Middle frontal gyrus (tissue), 1 donor: Measurements from ENCODE around the gene RBM22.
"Not testable (repeated sequence)": the region's sequence is repeated elsewhere in the genome, so short reads cannot be mapped to it uniquely, and the experiment has no call there.

Source experiments
- DNase-seq: peaks from one replicate; pipeline ENCODE4 v3.0.0-alpha.2; 2015; ENCODE audit warnings: low spot score; ENCODE audit errors: extremely low spot score

RBM22 gene

DNA sequence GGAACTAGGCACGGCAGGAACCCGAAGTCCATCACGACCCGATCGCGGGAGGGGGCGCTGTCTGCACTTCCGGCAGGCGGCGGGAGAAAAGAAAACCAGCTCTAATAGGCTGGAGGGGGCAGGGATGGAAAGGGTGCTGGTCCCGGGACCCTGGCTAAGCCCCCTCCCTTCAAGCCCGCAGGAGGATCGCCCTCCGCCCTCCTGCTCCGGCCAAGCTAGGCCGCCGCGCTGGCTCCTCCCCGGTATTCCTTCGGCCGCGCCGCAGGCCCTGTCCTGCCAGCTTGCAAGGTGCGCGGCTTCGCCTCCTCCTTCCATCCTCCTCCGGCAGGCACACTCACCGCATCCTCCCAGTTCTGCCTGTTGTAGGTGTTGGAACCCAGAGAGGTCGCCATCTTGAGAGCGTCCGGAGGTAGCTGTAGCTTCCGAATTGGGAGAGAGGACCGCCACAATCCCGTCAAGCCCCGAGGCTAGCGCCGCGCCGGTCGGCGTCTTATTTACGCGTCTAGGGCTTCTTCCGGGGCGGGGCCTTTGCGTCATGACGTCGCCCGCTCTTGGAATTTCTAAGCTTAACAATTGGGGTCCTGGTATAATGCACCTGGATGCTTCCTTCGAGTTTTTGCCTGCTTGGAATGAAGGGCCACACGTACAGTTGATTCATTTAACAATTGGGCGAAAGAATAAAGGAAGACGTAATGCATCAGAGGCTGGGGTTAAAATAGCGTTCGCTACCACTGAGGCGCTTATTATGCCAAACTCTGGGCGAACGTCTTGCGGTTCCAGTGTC, at the start of gene RBM22:
TSS of gene RBM22 (minus strand) at position 469 of the 784 bp plus-strand sequence. CDS start at position 392, 77 bp downstream.
- DNase-seq = peak; percentile 77

DNA sequence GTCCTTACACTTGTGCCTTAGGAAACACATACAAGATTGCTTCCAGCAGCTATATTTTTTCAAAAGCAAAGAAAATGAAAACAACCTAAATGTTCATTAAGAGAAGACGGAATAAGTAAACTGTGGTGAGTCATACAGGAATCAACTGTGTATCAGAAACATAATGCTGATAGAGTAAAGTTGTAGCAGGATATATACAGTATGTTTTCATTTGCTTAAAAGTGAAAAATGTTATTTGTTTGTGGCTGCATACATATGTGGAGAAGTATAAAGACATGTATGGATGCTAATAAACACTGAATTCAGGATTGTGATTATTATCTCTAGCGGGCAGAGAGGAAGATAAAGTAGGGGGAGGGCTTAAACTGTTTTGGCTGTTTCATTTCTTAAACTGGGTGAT, 49.6 kb upstream of the RBM22 start:
- DNase-seq = no peak

DNA sequence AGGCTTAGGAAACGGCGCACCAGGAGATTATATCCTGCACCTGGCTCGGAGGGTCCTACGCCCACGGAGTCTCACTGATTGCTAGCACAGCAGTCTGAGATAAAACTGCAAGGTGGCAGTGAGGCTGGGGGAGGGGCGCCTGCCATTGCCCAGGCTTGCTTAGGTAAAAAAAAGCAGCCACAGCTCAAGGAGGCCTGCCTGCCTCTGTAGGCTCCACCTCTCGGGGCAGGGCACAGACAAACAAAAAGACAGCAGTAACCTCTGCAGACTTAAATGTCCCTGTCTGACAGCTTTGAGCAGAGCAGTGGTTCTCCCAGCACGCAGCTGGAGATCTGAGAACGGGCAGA, 42.3 kb upstream of the RBM22 start:
- DNase-seq = not testable (repeated sequence)

DNA sequence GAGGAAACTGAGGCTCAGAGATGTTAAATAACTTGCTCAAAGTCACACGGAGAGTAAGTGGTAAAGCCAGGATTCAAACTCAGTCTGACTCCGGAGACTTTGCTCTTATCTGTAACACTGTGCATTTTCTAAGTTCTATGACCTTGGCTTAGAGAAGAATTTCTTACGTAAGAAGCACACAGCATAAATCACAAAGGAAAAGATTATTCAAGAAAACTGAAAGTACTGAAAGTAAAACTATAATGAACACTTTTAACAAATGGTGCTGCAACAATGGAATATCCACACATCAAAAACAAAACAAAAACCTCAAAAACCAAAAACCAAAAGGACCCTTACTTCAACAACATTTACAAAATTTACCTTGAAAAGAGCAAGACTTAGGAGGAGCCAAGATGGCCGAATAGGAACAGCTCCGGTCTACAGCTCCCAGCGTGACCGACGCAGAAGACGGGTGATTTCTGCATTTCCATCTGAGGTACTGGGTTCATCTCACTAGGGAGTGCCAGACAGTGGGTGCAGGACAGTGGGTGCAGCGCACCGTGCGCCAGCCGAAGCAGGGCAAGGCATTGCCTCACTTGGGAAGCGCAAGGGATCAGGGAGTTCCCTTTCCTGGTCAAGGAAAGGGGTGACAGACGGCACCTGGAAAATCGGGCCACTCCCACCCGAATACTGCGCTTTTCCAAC, 41.7 kb upstream of the RBM22 start:
- not testable (repeated sequence) for DNase-seq

DNA sequence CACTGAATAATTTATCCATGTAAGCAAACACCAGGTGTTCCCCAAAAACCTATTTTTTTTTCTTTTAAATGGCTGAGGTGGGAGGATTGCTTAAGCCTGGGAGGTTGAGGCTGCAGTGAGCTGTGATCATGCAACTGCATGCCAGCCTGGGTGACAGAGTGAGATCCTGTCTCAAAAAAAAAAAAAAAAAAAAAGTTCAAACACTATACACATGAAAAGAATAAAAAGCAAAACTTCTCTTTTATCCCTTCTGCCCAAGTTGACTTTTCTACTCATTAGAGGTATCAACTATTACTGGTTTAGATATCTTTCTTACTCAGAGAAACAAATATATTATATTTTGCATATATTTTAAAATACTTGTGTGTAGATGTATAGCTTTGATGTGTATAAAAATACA, 40.1 kb upstream of the RBM22 start:
- no peak for DNase-seq

DNA sequence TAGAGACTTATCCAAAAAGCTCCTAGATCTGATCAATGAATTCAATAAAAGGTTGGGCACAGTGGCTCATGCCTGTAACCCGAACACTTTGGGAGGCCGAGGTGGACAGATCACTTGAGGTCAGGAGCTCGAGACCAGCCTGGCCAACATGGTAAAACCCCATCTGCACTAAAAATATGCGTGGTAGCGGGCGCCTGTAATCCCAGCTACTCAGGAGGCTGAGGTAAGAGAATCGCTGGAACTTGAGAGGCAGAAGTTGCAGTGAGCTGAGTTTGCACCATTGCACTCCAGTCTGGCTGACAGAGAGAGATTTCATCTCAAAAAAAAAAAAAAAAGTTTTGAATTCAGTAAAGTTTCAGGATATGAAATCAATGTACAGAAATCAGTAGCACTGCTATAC, 38.0 kb upstream of the RBM22 start:
- DNase-seq = no peak

DNA sequence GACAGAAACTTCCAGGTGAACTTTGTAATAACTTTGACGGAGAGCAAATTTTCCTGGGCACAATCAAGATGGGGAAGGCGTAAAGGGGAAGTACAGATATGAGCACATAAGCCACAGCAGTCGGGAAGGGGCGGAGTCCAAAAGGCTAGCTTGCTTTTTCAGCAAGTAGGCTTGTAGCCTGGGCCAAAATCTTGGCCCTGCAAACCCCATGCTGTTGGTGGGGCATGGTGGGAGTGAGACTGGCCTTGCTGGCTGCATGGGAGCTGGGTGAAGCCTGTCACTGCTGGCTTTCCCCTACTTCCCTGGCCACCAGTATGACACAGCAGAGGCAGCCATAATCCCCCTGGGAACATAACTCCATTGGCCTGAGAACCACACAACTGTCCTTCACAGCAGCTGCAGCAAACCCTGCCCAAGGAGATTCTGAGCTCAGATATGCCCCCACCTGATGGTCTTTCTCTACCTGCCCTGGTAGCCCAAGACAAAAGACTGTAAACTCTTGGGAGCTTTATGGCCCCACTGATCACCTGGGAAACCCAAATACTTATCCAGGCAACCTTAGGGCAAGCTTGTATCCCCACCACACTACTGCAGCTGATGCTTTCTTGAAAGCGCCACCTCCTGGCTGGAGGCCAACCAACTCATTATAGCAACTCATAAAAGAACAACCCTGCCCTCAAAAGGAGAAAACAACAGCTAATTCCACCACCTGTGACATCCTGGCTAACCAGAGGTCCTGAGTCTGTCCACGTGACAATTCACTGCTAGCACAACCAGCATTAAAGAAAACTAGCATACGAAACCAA, 33.9 kb upstream of the RBM22 start:
- no peak for DNase-seq

DNA sequence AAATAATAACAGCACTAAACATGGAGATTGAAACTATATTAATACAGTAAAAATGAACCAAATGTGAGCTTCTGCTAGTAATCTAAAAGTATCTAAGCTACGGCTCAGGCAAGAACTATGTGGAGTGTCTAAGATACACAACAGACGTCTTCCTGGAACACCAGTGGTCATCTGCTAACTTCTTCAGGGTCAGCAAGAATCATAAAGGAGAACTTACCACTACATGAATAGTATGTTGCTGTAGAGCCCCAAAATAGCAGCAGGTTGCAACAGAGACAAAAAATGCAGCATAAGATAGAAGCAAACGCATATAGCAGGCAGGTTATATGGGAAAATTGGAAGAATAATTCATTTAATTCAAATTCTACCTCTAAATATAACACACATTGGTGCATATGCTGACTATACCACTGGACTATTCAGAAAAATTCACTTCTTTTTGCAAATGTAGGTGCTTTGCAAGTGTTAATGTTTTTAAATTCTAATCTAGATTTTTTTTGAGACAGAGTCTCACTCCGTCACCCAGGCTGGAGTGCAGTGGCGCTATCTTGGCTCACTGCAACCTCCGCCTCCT, 30.9 kb upstream of the RBM22 start:
- no peak for DNase-seq

DNA sequence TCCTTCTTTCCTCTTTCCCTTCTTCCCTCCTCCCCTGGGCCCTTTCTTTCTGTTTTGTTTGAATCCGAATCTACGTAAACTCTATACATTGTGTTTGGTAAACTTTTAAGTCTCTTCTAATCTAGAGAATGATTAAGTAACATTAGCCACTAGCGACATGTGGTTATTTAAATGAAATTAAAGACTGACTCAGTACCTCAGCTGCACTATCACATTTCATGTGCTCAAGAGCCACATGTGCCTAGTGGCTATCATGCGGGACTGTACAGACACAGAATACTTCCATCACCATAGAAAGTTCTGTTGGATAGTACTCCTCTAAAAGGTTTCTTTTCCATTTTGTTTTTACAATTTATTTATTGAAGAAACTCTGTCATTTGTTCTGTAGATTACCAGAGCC, 29.0 kb upstream of the RBM22 start:
- no peak for DNase-seq

DNA sequence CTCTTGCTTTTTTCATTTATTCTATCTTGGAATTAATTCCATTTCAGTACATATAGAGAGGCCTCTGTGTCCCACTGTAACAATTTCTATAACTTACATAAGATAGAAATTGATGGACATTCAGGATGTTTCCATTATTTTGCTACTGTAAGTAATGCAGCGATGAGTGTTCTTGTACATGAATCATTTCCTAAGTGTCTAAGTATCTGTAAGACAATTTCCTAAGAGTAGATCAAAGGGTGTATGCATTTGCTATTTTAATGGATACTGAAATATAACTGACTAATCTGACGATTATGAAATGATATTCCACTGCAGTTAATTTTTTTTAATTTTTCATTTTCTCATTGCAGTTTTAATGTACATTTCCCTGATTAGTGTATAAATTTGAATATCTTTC, 23.0 kb upstream of the RBM22 start:
- DNase-seq = no peak

DNA sequence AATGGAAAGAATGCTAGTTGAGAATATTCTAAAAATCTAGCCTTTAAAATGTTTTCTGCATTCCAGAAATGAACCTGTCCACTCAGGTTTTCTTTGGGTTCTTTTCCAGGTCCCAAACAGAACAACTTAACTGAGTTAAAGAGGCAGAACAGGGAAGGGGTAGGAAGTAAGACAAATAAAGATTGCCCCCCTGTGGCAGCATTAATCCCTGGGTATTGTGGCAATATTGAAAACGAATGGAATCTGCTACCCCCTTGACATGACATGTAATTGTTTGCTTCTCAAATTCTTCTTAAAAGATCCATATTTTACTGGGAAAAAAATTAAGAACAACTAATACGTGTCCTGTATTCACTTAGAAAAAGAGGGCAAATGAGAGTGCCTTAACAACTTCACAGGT, 9.3 kb upstream of the RBM22 start:
- no peak for DNase-seq

DNA sequence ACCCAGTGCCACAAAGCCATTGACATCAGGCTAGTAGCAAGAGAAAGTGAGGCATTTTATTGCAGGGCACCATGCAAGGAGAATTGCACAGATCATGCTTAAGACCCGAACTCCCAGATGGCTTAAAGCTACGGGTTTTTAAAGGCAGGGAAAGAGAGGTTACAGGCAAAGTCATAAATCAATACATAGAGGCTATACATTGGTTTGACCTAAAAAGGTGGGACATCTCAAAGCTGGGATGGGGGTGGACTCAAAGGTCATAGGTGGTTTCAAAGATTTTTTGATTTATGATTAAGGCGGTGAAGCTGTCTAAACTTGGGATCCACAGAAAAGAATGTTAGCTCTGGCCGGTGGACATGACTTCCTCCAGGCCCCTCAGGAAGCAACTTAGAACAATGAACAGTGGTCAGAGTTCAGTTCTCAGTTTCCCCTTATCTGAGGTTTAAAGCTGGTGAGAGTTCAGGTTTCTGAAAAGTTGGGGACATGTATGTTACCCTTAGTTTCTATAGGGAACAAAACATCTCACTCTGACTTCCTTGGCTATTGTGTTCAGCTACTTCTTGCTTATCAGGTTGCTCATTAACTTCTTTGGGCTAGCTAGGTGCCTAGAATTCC, 6.0 kb upstream of the RBM22 start:
- DNase-seq = no peak

DNA sequence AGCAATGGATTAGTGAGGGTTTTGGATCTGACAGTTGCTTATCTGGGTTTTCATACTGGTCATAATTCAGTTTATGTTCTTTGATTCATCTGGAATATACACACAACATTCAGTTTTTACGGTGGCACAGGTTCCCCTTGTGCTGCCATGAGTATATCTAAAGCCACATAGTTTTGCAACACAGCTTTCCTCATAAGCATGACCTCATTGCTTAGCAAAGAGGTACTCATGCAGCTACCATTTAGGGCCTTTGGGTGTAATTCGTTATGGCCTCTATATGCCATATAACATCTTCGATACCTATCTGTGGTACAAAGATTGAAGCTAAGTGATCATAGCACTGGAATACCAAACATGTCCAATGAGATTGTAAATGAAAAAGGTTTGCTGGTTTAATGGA, 2.9 kb upstream of the RBM22 start:
- no peak for DNase-seq

DNA sequence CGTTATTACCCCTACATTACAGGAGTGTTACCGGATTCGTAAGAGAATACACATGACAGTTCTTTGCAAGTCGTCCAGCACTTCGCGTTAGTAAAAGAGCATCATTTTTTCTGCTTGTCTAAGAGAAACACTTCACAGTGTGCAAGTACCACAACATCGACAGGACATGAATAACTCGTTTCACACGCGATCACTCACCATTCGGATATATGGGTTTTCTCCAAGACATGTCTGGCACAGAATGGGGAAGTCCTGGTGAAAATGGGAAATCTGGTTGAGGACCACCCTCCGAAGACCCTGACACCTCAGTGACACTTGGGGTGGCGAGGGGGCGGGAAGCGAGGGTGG, 642 bp downstream of the RBM22 start:
- DNase-seq = no peak

DNA sequence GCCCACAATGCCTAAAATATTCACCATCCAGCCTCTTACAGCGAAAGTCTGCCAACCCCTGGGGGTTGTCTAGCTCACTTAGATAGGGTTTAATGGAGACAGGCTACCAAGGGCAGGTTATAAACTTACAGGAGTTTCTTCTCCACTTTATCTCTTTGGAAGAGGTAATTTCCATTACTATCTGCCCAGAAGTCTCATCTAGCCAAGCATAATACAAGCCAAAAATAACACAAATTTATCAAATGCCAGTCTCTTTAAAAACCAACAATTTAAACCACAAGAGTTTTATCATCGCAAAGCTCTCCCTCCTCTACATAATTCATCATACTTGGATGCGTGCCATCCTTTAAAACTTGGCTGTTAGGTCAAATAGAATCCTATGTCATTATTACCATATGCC, 6.2 kb downstream of the RBM22 start:
- no peak for DNase-seq

DNA sequence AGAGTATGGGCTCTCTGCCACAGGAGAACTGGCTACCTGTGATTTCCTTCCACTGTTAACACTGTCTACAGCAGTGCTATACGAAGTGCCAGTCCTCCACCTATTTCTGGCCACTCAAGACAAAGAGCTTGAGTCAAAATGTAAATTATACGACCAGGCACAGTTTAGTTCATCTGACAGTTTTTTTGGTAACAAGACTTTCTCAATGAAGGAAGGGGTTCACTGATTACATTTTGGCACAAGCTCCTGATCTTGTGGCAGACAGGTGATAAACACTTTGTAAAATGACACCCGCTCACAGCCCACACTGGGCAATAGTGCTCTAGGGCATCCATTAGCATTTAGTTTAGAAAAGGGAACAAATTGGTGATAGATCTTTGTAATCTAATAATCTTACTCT, 8.6 kb downstream of the RBM22 start:
- DNase-seq = no peak

DNA sequence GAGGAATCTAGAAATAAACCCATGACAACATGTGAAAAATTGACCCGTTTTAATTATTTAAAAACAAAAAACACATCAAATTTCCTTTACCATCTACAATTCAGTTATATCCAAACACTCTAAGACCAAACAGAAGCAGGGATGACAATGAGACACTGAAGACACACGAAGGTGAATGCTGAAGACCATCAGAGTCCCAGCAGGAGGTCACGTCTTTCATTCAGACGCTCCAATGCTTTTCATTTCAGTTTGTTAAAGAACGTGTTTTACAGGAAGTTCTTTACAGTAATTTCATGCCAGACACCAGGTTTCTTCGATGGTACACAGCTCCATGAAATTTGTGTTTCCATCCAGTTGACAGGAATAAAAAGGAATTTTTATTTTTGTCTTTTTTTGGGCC, 10.1 kb downstream of the RBM22 start:
- no peak for DNase-seq

DNA sequence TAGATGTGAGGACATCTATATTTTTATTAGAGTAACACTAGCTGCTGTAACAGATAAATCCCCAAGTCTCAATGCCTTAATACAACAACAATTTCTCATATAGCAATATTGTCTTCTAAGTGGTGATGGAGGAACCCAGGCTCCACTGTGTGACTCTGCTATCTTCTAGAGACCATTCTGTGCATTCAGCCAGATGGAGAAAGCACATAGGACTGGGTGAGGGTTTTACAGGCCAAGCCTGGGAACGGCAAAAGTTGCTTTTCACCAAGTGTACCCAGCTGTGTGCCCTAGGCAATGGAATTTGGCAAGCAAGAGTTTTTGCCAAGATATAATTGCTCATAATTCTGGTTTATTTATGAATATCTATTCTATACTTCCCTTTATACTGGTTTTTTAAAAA, 11.7 kb downstream of the RBM22 start:
- DNase-seq = no peak

DNA sequence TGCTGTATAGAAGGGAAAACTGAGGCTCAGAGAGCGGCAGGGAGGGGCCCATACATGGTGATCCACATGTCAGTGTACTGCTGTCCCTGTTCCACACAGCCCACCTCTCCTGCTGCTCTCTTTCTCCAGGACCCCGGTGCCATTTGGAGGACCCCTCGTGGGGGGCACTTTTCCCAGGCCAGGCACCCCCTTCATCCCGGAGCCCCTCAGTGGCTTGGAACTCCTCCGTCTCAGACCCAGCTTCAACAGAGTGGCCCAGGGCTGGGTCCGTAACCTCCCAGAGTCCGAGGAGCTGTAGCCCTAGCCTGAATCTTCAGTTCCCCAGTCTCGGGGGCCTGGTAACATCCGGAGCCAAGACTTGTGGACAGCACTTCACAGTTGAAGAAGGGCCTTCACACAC, 24.3 kb downstream of the RBM22 start:
- DNase-seq = no peak

DNA sequence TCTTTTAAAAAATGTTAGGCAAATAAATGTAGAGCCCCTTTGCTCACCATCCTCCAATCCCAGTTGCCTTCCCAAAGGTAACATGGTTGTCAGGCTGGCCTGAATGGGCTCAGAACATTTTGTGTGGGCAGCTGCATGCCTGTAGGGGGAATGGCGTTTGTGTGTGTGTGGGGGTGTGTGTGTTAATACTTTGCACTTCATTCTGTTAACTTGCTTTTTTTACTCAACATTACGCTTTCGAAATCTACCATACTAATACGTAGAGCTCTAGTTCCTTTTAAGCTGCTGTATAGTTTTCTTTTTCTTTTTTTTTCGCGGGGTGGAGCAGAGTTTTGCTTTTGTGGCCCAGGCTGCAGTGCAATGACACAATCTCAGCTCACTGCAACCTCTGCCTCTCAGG, 25.8 kb downstream of the RBM22 start:
- DNase-seq = no peak

DNA sequence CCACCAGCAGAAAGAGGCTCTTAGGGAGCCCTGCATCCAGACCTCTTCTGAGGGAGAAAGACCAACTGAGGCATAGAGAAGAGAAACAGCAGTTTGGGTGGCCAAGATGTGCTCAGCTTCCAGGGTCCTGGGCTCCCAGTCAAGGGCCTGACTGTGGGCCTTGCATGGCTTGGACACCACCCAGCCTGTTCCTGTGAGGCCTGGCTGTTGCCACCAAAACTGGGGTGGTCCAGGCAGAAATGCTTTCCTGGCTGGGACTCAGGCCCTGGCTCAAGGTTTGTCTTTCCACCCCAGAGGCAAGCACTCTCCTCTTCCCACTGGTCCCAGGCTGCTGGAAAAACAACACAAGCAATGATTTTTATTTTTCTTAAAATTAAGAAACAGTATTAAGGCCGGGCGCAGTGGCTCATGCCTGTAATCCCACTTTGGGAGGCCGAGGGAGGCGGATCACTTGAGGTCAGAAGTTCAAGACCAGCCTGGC, 26.5 kb downstream of the RBM22 start:
- no peak for DNase-seq

DNA sequence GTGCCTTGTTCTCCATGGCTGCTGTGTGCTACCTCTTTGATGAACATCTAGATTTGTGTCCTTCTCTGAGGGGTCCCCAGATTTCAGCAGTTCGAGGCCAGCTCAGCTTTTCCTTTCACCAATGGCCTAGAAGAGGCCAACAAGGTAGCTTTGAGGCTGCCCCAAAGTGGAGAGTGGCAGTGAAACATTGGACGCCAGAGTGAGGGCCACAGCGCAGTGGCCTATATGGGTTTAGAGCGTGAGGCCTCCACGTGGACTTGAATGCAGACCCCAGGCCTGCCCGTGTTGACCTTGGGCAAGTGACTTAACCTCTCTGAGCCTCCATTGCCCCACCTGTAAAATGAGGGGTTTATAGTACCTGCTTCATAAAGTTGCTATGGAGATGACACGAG, 28.0 kb downstream of the RBM22 start:
- no peak for DNase-seq
